HepG2 (cell line): ENCODE measurements around the gene NAT9. TPM values are rescaled to one million over a fixed set of nuclear protein-coding genes. Genes with fewer than 3 reads are reported as not detected.

Experiments
- ARID4A ChIP-seq: sonication (generic); formaldehyde crosslinking; IDR thresholded peaks from 2 replicates; pipeline ENCODE4 v1.5.0; 2020; ENCODE audit warnings: mild to moderate bottlenecking, missing genetic modification reagents, borderline replicate concordance
- DDIT3 ChIP-seq: sonication (generic); formaldehyde crosslinking; IDR thresholded peaks from 2 replicates; pipeline ENCODE4 v1.4.0; 2020; ENCODE audit warnings: mild to moderate bottlenecking, missing genetic modification reagents
- GATAD2A ChIP-seq: IDR thresholded peaks from 2 replicates; pipeline ENCODE4 v1.6.1; 2016
- HIC2 ChIP-seq: sonication (generic); formaldehyde crosslinking; IDR thresholded peaks from 2 replicates; pipeline ENCODE4 v1.9.0; 2022; ENCODE audit warnings: low read depth, missing genetic modification reagents
- KAT7 ChIP-seq: IDR thresholded peaks from 2 replicates; pipeline ENCODE4 v1.6.1; 2018; ENCODE audit warnings: borderline replicate concordance, missing compliant biosample characterization
- NR3C1 ChIP-seq: sonication (generic); formaldehyde crosslinking; IDR thresholded peaks from 2 replicates; pipeline ENCODE4 v1.4.0; 2020; ENCODE audit warnings: missing genetic modification reagents
- TEAD2 ChIP-seq: sonication (generic); formaldehyde crosslinking; IDR thresholded peaks from 2 replicates; pipeline ENCODE4 v1.9.0; 2021; ENCODE audit warnings: missing genetic modification reagents
- TP53 ChIP-seq: sonication (generic); formaldehyde crosslinking; conservative IDR thresholded peaks from 2 replicates; pipeline ENCODE4 v1.4.0; 2020; ENCODE audit warnings: missing genetic modification reagents
- TSC22D2 ChIP-seq: sonication (generic); formaldehyde crosslinking; IDR thresholded peaks from 2 replicates; pipeline ENCODE4 v1.5.1; 2020; ENCODE audit warnings: missing genetic modification reagents, mild to moderate bottlenecking, borderline replicate concordance
- ZFY ChIP-seq: sonication (generic); formaldehyde crosslinking; IDR thresholded peaks from 2 replicates; pipeline ENCODE4 v1.4.0; 2020; ENCODE audit warnings: missing genetic modification reagents
- ZHX1 ChIP-seq: sonication (generic); formaldehyde crosslinking; IDR thresholded peaks from 2 replicates; pipeline ENCODE4 v1.8.1; 2022; ENCODE audit warnings: low read depth, mild to moderate bottlenecking, missing genetic modification reagents
- ZNF317 ChIP-seq: sonication (generic); formaldehyde crosslinking; IDR thresholded peaks from 2 replicates; pipeline ENCODE4 v1.5.0; 2020; ENCODE audit warnings: mild to moderate bottlenecking, missing genetic modification reagents
- ZNF331 ChIP-seq: sonication (generic); formaldehyde crosslinking; IDR thresholded peaks from 2 replicates; pipeline ENCODE4 v1.4.0; 2020; ENCODE audit warnings: missing genetic modification reagents
- ZNF556 ChIP-seq: sonication (generic); formaldehyde crosslinking; IDR thresholded peaks from 2 replicates; pipeline ENCODE4 v1.4.0; 2020; ENCODE audit warnings: mild to moderate bottlenecking, missing genetic modification reagents, borderline replicate concordance
- ZNF567 ChIP-seq: sonication (generic); formaldehyde crosslinking; IDR thresholded peaks from 2 replicates; pipeline ENCODE4 v1.8.1; 2023; ENCODE audit warnings: mild to moderate bottlenecking, missing genetic modification reagents, borderline replicate concordance
- ZNF766 ChIP-seq: sonication (generic); formaldehyde crosslinking; IDR thresholded peaks from 2 replicates; pipeline ENCODE4 v1.5.0; 2020; ENCODE audit warnings: missing genetic modification reagents, borderline replicate concordance
- ZNF800 ChIP-seq: sonication (generic); formaldehyde crosslinking; IDR thresholded peaks from 2 replicates; pipeline ENCODE4 v1.4.0; 2020; ENCODE audit warnings: missing genetic modification reagents
- polyA plus RNA-seq, 8 experiments: library from polyadenylated mRNA; depleted of rRNA in 3 of 8; stranded (reverse) in 7 of 8; unstranded in 1 of 8; fragments of >200 nt; fragmentation: Illumina TruSeq in 4 of 8; extraction: Trizol in 4 of 8; gene quantifications; 2 replicates each; pipeline versions ENCODE4 v1.2.1 to v1.2.3, GENCODE V29; 2011 to 2016; ENCODE audit warnings: low read depth in 4 of 8, missing spikeins in 1 of 8, mixed read lengths in 1 of 8; ENCODE audit not compliant: insufficient read depth in 1 of 8
- total RNA-seq, 5 experiments: library from RNA; depleted of rRNA; stranded (reverse); fragments of >200 nt; fragmentation: Illumina TruSeq; extraction: Trizol; gene quantifications; 2 replicates each; pipeline ENCODE4 v1.2.3, GENCODE V29; 2016; ENCODE audit warnings: low read depth in 1 of 5

Gene NAT9
- total and polyA plus RNA-seq, 2 of the 13 experiments (the other 11 are each of a cell fraction or from before 2014, with no cell fraction given), result 39.7 to 44.2 TPM

- TF ChIP-seq ARID4A (CRISPR knock-in tag) (peak; percentile 55; the same call in 1 of the 2 replicates), DDIT3 (0 out of 2 replicates have a peak, but pooled peaks have one; percentile 40), ZNF567 (CRISPR knock-in tag) (0 out of 2 replicates have a peak, but pooled peaks have one; percentile 19), ZNF800 (peak; percentile 34; the same call in 1 of the 2 replicates), ZNF556 (CRISPR knock-in tag) (peak; percentile 65; the same call in 1 of the 2 replicates), ZHX1 (peak; percentile 46; the same call in 1 of the 2 replicates), ZNF766 (CRISPR knock-in tag) (peak; percentile 87; the same call in 1 of the 2 replicates), ZFY (CRISPR knock-in tag) (peak; percentile 77), TSC22D2 (CRISPR knock-in tag) (peak; percentile 91; the same call in 1 of the 2 replicates), ZNF317 (CRISPR knock-in tag) (0 out of 2 replicates have a peak, but pooled peaks have one; percentile 10), NR3C1 (CRISPR knock-in tag) (no peak), KAT7 (CRISPR knock-in tag) (0 out of 2 replicates have a peak, but pooled peaks have one; percentile 42), TEAD2 (no peak), GATAD2A (peak; percentile 65), HIC2 (CRISPR knock-in tag) (peak; percentile 85), ZNF331 (peak; percentile 75; the same call in 1 of the 2 replicates), TP53 (CRISPR knock-in tag) (0 out of 2 replicates have a peak, but pooled peaks have one; percentile 68)
These were observed 31.2 kb downstream of the NAT9 start (continued) for GRCh38 chr17:74744714-74745547.
